Left hindlimb (tissue), 1 donor: ENCODE measurements around the gene TRPM4.
A peak's percentile ranks its signal among the peaks of the same experiment; 100 is the strongest.
"Not testable (repeated sequence)": the region's sequence is repeated elsewhere in the genome, so short reads cannot be mapped to it uniquely, and the experiment has no call there.

Experiments used
- DNase-seq: peaks from one replicate; pipeline ENCODE4 v3.0.0-alpha.2; 2018

The TRPM4 gene

GRCh38 chr19:49127674-49128544 lies 29.7 kb upstream of the TRPM4 start:
- DNase-seq = peak; percentile 98

GRCh38 chr19:49128545-49129237 lies 28.9 kb upstream of the TRPM4 start:
- DNase-seq = peak; percentile 17

GRCh38 chr19:49129238-49129583 lies 28.4 kb upstream of the TRPM4 start:
- DNase-seq = peak; percentile 45

- DNase-seq = no peak
These were observed 27.3 kb upstream of the TRPM4 start for GRCh38 chr19:49130325-49130724.

GRCh38 chr19:49132974-49133609 lies 24.5 kb upstream of the TRPM4 start:
- peak; percentile 53 for DNase-seq

GRCh38 chr19:49133621-49134454 lies 23.8 kb upstream of the TRPM4 start:
- peak; percentile 86 for DNase-seq

- DNase-seq = no peak
These were observed 21.9 kb upstream of the TRPM4 start for GRCh38 chr19:49135686-49136085.

- DNase-seq = peak; percentile 32
These were observed 20.8 kb upstream of the TRPM4 start for GRCh38 chr19:49136771-49137171.

- no peak for DNase-seq
These were observed 16.6 kb upstream of the TRPM4 start for GRCh38 chr19:49140951-49141350.

- no peak for DNase-seq
These were observed 16.2 kb upstream of the TRPM4 start for GRCh38 chr19:49141352-49141751.

GRCh38 chr19:49142866-49143335 lies 14.7 kb upstream of the TRPM4 start:
- peak; percentile 92 for DNase-seq

GRCh38 chr19:49145573-49146407 lies 11.8 kb upstream of the TRPM4 start:
- peak; percentile 85 for DNase-seq

GRCh38 chr19:49146408-49146770 lies 11.2 kb upstream of the TRPM4 start:
- not testable (repeated sequence) for DNase-seq

GRCh38 chr19:49148044-49148682 lies 9.4 kb upstream of the TRPM4 start:
- no peak for DNase-seq

- peak; percentile 97 for DNase-seq
These were observed 8.6 kb upstream of the TRPM4 start for GRCh38 chr19:49148784-49149651.

- peak; percentile 90 for DNase-seq
These were observed 7.9 kb upstream of the TRPM4 start for GRCh38 chr19:49149652-49150105.

GRCh38 chr19:49150106-49150943 lies 7.3 kb upstream of the TRPM4 start:
- peak; percentile 94 for DNase-seq

- peak; percentile 36 for DNase-seq
These were observed 6.7 kb upstream of the TRPM4 start for GRCh38 chr19:49150944-49151243.
